ENCODE measurements around the gene LNP1. TPM values are rescaled to one million over a fixed set of nuclear protein-coding genes. Genes with fewer than 3 reads are reported as not detected.
"Not testable (repeated sequence)": the region's sequence is repeated elsewhere in the genome, so short reads cannot be mapped to it uniquely, and the experiment has no call there.

LNP1 gene
- total and polyA plus RNA-seq, 10 of the 15 experiments (the other 5 are each of a cell fraction or from before 2014, with no cell fraction given): 2.1 to 4.2 (median 2.7) TPM

DNA sequence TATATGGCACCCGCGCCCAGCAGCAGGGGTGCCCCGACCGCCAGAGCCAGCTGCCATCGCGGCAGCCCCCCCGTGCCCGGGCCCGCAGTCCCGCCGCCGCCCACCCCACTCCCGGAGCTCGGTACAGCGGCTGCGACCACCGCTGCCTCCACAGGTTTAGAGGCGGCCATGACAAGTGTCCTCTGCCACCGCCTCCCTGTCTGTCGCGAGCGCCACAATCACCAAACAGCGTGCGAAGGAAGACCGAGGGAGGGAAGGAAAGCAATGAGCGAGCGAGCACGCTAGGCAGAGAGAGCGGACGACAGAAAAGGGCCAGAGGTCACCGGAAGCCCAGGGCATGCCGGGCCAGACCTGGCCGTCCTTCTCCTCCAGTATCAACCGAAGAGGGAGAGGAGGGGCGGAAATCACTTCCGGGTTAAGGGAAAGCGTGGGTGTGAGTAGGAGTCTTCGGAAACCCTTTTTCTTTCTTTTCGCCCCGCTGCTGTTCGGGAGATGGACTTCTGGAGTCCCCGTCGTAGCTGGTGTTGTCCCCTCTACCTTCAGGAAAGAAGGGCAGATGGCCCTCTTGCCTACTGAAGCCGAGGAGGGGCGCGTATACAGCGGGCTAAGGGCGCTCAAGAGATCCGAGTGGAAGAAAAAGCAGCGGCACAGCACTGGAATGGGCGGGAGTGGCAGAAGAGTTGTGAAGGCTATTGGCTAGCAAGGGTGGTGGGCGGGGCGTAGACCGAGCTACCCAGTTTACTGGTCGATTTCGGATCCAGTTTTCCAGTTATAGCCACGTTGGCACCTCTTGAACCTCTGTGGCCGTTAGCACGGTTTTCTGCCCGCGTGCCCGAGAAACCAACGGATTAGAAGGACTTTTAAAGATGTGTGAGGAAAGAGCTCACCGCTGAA is at the start of gene LNP1, which contains the start of gene TOMM70 (continued):
- TF ChIP-seq FOXK2 (IDR thresholded peaks at IDR 0.05) (no peak; the same call in 1 of the 2 replicates), SREBF1 (IDR thresholded peaks at IDR 0.05; ENCODE audit: low read length) (peak; percentile 80; the same call in 1 of the 2 replicates), PAX8 (IDR thresholded peaks at IDR 0.05) (no peak), CHD2 (IDR thresholded peaks at IDR 0.05; ENCODE audit: borderline replicate concordance, low read depth, low read length) (peak; percentile 86), TCF12 (IDR thresholded peaks at IDR 0.05; ENCODE audit: low read depth, low read length) (no peak), FOS (IDR thresholded peaks at IDR 0.05; ENCODE audit: borderline replicate concordance, extremely low read depth, insufficient read length) (no peak), CBFB (IDR thresholded peaks at IDR 0.05; ENCODE audit: low read depth) (0 out of 2 replicates have a peak, but pooled peaks have one; percentile 55), HCFC1 (IDR thresholded peaks at IDR 0.05; ENCODE audit: low read length) (peak; percentile 72), EP300 (IDR thresholded peaks at IDR 0.05; ENCODE audit: borderline replicate concordance in 1 of 2, control insufficient read depth in 1 of 2, low read depth in 2 of 2, low read length in 2 of 2) (no peak)
- TF ChIP-seq, protein P1, sequence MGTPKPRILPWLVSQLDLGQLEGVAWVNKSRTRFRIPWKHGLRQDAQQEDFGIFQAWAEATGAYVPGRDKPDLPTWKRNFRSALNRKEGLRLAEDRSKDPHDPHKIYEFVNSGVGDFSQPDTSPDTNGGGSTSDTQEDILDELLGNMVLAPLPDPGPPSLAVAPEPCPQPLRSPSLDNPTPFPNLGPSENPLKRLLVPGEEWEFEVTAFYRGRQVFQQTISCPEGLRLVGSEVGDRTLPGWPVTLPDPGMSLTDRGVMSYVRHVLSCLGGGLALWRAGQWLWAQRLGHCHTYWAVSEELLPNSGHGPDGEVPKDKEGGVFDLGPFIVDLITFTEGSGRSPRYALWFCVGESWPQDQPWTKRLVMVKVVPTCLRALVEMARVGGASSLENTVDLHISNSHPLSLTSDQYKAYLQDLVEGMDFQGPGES (IDR thresholded peaks at IDR 0.05): no peak
- TF ChIP-seq, protein P2, sequence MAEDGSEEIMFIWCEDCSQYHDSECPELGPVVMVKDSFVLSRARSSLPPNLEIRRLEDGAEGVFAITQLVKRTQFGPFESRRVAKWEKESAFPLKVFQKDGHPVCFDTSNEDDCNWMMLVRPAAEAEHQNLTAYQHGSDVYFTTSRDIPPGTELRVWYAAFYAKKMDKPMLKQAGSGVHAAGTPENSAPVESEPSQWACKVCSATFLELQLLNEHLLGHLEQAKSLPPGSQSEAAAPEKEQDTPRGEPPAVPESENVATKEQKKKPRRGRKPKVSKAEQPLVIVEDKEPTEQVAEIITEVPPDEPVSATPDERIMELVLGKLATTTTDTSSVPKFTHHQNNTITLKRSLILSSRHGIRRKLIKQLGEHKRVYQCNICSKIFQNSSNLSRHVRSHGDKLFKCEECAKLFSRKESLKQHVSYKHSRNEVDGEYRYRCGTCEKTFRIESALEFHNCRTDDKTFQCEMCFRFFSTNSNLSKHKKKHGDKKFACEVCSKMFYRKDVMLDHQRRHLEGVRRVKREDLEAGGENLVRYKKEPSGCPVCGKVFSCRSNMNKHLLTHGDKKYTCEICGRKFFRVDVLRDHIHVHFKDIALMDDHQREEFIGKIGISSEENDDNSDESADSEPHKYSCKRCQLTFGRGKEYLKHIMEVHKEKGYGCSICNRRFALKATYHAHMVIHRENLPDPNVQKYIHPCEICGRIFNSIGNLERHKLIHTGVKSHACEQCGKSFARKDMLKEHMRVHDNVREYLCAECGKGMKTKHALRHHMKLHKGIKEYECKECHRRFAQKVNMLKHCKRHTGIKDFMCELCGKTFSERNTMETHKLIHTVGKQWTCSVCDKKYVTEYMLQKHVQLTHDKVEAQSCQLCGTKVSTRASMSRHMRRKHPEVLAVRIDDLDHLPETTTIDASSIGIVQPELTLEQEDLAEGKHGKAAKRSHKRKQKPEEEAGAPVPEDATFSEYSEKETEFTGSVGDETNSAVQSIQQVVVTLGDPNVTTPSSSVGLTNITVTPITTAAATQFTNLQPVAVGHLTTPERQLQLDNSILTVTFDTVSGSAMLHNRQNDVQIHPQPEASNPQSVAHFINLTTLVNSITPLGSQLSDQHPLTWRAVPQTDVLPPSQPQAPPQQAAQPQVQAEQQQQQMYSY (CRISPR knock-in tag; IDR thresholded peaks at IDR 0.05): no peak

DNA sequence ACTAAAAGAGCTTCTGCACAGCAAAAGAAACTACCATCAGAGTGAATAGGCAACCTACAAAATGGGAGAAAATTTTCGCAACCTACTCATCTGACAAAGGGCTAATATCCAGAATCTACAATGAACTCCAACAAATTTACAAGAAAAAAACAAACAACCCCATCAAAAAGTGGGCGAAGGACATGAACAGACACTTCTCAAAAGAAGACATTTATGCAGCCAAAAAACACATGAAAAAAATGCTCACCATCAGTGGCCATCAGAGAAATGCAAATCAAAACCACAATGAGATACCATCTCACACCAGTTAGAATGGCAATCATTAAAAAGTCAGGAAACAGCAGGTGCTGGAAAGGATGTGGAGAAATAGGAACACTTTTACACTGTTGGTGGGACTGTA is 49.6 kb upstream of the LNP1 start:
- intact Hi-C loops (cut with micrococcal nuclease; ENCODE audit: unreplicated experiment); in situ Hi-C loops (cut with MboI); H4K20me1 ChIP-seq (ENCODE audit: control insufficient read depth, insufficient read depth); H3K9me3 ChIP-seq (replicated peaks; ENCODE audit: control insufficient read depth, insufficient read depth, low read length); CTCF ChIA-PET; SMC1A ChIA-PET (ENCODE audit: uncharacterized antibody, unreplicated experiment); RAD21 ChIA-PET (ENCODE audit: unreplicated experiment); H2AFZ ChIP-seq (ENCODE audit: control insufficient read depth, low read depth, low read length); FAIRE-seq; ATAC-seq; H3K4me2 ChIP-seq (ENCODE audit: control insufficient read depth, insufficient read depth); H3K4me1 ChIP-seq (ENCODE audit: control insufficient read depth, insufficient read depth, low read length); DNase-seq (ENCODE audit: low read depth, low spot score); H3K79me2 ChIP-seq (ENCODE audit: control insufficient read depth, insufficient read depth, low read length); H3K27ac ChIP-seq (ENCODE audit: control insufficient read depth, insufficient read depth); H3K4me3 ChIP-seq; H3K27me3 ChIP-seq (replicated peaks in 1 of 2; ENCODE audit: control insufficient read depth in 2 of 2, insufficient read depth in 2 of 2, low read length in 1 of 2); POLR2A ChIA-PET; BruUV-seq (replicated peaks); H3K9ac ChIP-seq (ENCODE audit: control insufficient read depth, insufficient read depth, low read length): not testable (repeated sequence)
- 100% methylated on average over 1 of the region's 2 CpGs for WGBS (ENCODE audit: insufficient coverage, insufficient replicate concordance, low lambda C conversion rate, missing lambda C conversion rate)
- H3K36me3 ChIP-seq (ENCODE audit: control insufficient read depth in 2 of 2, insufficient read depth in 2 of 2, low read length in 1 of 2): peaks cover 10 to 32% of the 10 kb centered on the region in 2 experiments
